Measurements from ENCODE around the gene ERC2. TPM values are rescaled to one million over a fixed set of nuclear protein-coding genes. Genes with fewer than 3 reads are reported as not detected.

Gene ERC2
- total and polyA plus RNA-seq, 2 donors (not counting 1 experiment from before 2014, with no cell fraction given), result 0.14 to 0.17 TPM

DNA sequence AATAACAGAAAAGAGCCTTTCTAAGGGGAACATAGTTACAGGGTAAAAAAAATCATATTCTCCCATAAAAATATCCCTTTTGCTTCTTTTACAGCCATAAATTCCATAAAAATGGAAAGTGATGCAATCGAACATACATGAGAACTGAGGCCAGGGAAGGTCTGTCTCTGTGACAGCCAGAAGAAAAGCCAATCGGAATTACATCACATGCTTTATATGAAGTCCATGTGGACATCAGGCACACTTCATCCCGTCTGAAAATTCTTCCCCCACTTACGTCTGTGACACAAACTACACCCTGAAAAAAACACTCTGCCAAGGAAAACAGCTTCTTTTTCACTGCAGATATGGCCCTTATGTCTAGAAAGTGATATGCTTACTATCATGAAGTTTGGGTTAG, 323.5 kb downstream of the ERC2 start:
- no peak overlapping the region for H2AFZ ChIP-seq (ENCODE audit: low read length)
- peak in 1 of 2 donors; percentile 86 for DNase-seq (ENCODE audit: low read depth in 2 of 2)
- H3K9me3 ChIP-seq (ENCODE audit: control insufficient read depth, insufficient read depth, low read depth, low read length), result no peaks in the 10 kb centered on the region
- H3K4me3 ChIP-seq (replicated peaks in 1 of 4; ENCODE audit: control extremely low read depth in 1 of 4, insufficient read depth in 1 of 4, low read depth in 3 of 4, low read length in 4 of 4), result no peak overlapping the region
- H3K27ac ChIP-seq (ENCODE audit: insufficient read depth, low read length), result no peak overlapping the region
- no peaks in the 10 kb centered on the region for H3K36me3 ChIP-seq (ENCODE audit: control insufficient read depth, insufficient read depth, low read length)
- no peaks in the 10 kb centered on the region for H4K20me1 ChIP-seq (ENCODE audit: control insufficient read depth, extremely low read depth, insufficient read depth, low read length)
- H3K4me1 ChIP-seq (ENCODE audit: control insufficient read depth, extremely low read depth, insufficient read depth, low read length), result no peaks in the 10 kb centered on the region
- TF ChIP-seq EZH2 (IDR thresholded peaks at IDR 0.05; ENCODE audit: low read length, missing control alignments), result no peak
- TF ChIP-seq, protein P1, sequence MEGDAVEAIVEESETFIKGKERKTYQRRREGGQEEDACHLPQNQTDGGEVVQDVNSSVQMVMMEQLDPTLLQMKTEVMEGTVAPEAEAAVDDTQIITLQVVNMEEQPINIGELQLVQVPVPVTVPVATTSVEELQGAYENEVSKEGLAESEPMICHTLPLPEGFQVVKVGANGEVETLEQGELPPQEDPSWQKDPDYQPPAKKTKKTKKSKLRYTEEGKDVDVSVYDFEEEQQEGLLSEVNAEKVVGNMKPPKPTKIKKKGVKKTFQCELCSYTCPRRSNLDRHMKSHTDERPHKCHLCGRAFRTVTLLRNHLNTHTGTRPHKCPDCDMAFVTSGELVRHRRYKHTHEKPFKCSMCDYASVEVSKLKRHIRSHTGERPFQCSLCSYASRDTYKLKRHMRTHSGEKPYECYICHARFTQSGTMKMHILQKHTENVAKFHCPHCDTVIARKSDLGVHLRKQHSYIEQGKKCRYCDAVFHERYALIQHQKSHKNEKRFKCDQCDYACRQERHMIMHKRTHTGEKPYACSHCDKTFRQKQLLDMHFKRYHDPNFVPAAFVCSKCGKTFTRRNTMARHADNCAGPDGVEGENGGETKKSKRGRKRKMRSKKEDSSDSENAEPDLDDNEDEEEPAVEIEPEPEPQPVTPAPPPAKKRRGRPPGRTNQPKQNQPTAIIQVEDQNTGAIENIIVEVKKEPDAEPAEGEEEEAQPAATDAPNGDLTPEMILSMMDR (conservative IDR thresholded peaks at IDR 0.05 in 1 of 2, IDR thresholded peaks at IDR 0.05 in 1 of 2; ENCODE audit: low read depth in 1 of 2, low read length in 2 of 2), result no peak
- H3K79me2 ChIP-seq (ENCODE audit: control insufficient read depth, insufficient read depth, low read length), result no peaks in the 10 kb centered on the region
- H3K27me3 ChIP-seq (ENCODE audit: control insufficient read depth, insufficient read depth, low read length), result no peaks in the 10 kb centered on the region
- H3K4me2 ChIP-seq (ENCODE audit: extremely low read depth, insufficient read depth, low read length), result no peak overlapping the region
- no peak overlapping the region for H3K9ac ChIP-seq (ENCODE audit: insufficient read depth, low read length)

DNA sequence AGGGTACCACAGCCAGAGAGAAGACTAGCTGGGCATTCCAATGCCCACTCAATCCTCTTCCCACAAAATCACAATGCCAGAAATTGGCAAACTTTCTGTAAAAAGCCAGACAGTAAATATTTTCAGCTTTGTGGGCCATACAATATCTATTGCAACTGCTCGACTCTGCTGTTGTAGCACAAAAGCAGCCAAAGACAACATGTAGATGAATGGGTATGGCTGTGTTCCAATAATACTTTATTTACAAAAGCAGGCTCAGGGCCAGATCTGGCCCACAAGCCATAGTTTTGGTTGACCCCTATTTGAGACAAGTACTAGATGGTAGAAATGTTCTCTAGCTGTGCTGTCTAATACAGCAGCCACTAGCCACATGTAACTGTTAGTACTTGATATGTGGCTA, 330.9 kb downstream of the ERC2 start:
- TF ChIP-seq, protein P1 (conservative IDR thresholded peaks at IDR 0.05 in 1 of 2, IDR thresholded peaks at IDR 0.05 in 1 of 2; ENCODE audit: low read depth in 1 of 2, low read length in 2 of 2), result no peak
- Histone ChIP-seq H3K27me3 (ENCODE audit: control insufficient read depth, insufficient read depth, low read length) (no peaks in the 10 kb centered on the region), H3K4me3 (replicated peaks in 1 of 4; ENCODE audit: control extremely low read depth in 1 of 4, insufficient read depth in 1 of 4, low read depth in 3 of 4, low read length in 4 of 4) (no peak overlapping the region), H3K36me3 (ENCODE audit: control insufficient read depth, insufficient read depth, low read length) (no peaks in the 10 kb centered on the region), H3K9me3 (ENCODE audit: control insufficient read depth, insufficient read depth, low read depth, low read length) (no peaks in the 10 kb centered on the region), H4K20me1 (ENCODE audit: control insufficient read depth, extremely low read depth, insufficient read depth, low read length) (no peaks in the 10 kb centered on the region), H3K79me2 (ENCODE audit: control insufficient read depth, insufficient read depth, low read length) (no peaks in the 10 kb centered on the region), H3K4me2 (ENCODE audit: extremely low read depth, insufficient read depth, low read length) (no peak overlapping the region), H3K27ac (ENCODE audit: insufficient read depth, low read length) (no peak overlapping the region), H2AFZ (ENCODE audit: low read length) (no peak overlapping the region), H3K9ac (ENCODE audit: insufficient read depth, low read length) (no peak overlapping the region), H3K4me1 (ENCODE audit: control insufficient read depth, extremely low read depth, insufficient read depth, low read length) (peaks cover 3% of the 10 kb centered on the region)
- DNase-seq (ENCODE audit: low read depth in 2 of 2), result peak; percentile 89 to 92

DNA sequence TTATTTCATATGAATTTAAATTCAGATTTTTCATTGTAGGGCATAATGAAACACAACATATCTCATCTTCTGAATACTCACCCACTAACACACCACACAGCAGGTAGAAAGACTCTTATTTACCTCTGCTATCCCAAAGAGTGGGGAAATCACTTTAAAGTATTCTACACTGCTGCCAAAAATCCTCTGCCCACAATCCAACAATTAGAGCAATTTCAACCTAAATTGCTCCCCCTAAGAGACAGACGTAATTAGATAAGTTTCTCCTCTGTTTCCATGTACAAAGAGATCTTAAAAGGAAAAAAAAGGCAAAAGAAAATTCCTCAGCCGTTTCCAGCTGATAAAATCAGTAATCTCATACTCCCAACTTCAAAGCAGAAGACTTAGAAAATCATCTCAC, 331.8 kb downstream of the ERC2 start:
- H2AFZ ChIP-seq (ENCODE audit: low read length), result no peak overlapping the region
- H3K4me1 ChIP-seq (ENCODE audit: control insufficient read depth, extremely low read depth, insufficient read depth, low read length), result peaks cover 6% of the 10 kb centered on the region
- H3K9ac ChIP-seq (ENCODE audit: insufficient read depth, low read length), result no peak overlapping the region
- no peaks in the 10 kb centered on the region for H3K79me2 ChIP-seq (ENCODE audit: control insufficient read depth, insufficient read depth, low read length)
- no peaks in the 10 kb centered on the region for H3K9me3 ChIP-seq (ENCODE audit: control insufficient read depth, insufficient read depth, low read depth, low read length)
- no peak overlapping the region for H3K27ac ChIP-seq (ENCODE audit: insufficient read depth, low read length)
- no peak overlapping the region for H3K4me3 ChIP-seq (replicated peaks in 1 of 4; ENCODE audit: control extremely low read depth in 1 of 4, insufficient read depth in 1 of 4, low read depth in 3 of 4, low read length in 4 of 4)
- H4K20me1 ChIP-seq (ENCODE audit: control insufficient read depth, extremely low read depth, insufficient read depth, low read length), result no peaks in the 10 kb centered on the region
- TF ChIP-seq EZH2 (IDR thresholded peaks at IDR 0.05; ENCODE audit: low read length, missing control alignments), result no peak
- TF ChIP-seq, protein P1 (conservative IDR thresholded peaks at IDR 0.05 in 1 of 2, IDR thresholded peaks at IDR 0.05 in 1 of 2; ENCODE audit: low read depth in 1 of 2, low read length in 2 of 2), result no peak
- DNase-seq (ENCODE audit: low read depth in 2 of 2), result no peak
- no peak overlapping the region for H3K4me2 ChIP-seq (ENCODE audit: extremely low read depth, insufficient read depth, low read length)
- no peaks in the 10 kb centered on the region for H3K36me3 ChIP-seq (ENCODE audit: control insufficient read depth, insufficient read depth, low read length)
- H3K27me3 ChIP-seq (ENCODE audit: control insufficient read depth, insufficient read depth, low read length), result no peaks in the 10 kb centered on the region

Measured in fibroblast of lung (primary cell).